SU-DHL-6 (cell line): ENCODE results near the gene C15orf62.
A peak's percentile ranks its signal among the peaks of the same experiment; 100 is the strongest.

ENCODE experiments used
- H2AFZ ChIP-seq: fragments of 200-600 bp; sonication (generic); 2 replicates; pipeline ENCODE4 v1.6.1; 2014; ENCODE audit warnings: low read depth, mild to moderate bottlenecking, moderate library complexity, mixed read lengths, antibody characterized with exemption, low read length; ENCODE audit not compliant: severe bottlenecking
- H3F3A ChIP-seq: fragments of 200-600 bp; shearing (Covaris generic); 2 replicates; pipeline ENCODE4 v1.6.0; 2016; ENCODE audit warnings: antibody characterized with exemption, mild to moderate bottlenecking; ENCODE audit not compliant: insufficient read depth
- H3K27ac ChIP-seq: fragments of 200-600 bp; sonication (generic); 2 replicates; pipeline ENCODE4 v1.5.1; 2016; ENCODE audit warnings: low read depth, mild to moderate bottlenecking, low read length, moderate library complexity, mixed read lengths
- H3K27me3 ChIP-seq: fragments of 200-600 bp; sonication (generic), shearing (Covaris generic); 2 replicates; pipeline ENCODE4 v1.6.0; 2014; ENCODE audit warnings: mild to moderate bottlenecking, low read length
- H3K36me3 ChIP-seq: fragments of 200-600 bp; sonication (generic); 2 replicates; pipeline ENCODE4 v1.6.1; 2014; ENCODE audit warnings: mild to moderate bottlenecking, low read length, mixed read lengths
- H3K4me2 ChIP-seq: fragments of 300-600, 200-600 bp; shearing (Covaris generic), sonication (generic); 2 replicates; pipeline ENCODE4 v1.6.0; 2014; ENCODE audit warnings: low read length, low read depth, mild to moderate bottlenecking; ENCODE audit not compliant: poor library complexity, severe bottlenecking
- H3K4me3 ChIP-seq: fragments of 200-600 bp; sonication (generic); 2 replicates; pipeline ENCODE4 v1.5.1; 2014; ENCODE audit warnings: antibody characterized with exemption, low read length, mild to moderate bottlenecking, mixed read lengths; ENCODE audit not compliant: insufficient read depth, poor library complexity, severe bottlenecking
- H3K79me2 ChIP-seq: fragments of 200-600 bp; sonication (generic); 2 replicates; pipeline ENCODE4 v1.6.1; 2014; ENCODE audit warnings: mild to moderate bottlenecking, low read length, moderate library complexity; ENCODE audit not compliant: insufficient read depth
- H3K9ac ChIP-seq: fragments of 200-600 bp; sonication (generic); 2 replicates; pipeline ENCODE4 v1.7.0; 2014; ENCODE audit warnings: mild to moderate bottlenecking, low read length
- H3K9me2 ChIP-seq: fragments of 200-600 bp; sonication (generic); replicated peaks from 2 replicates; pipeline ENCODE4 v1.6.1; 2014; ENCODE audit warnings: low read length; ENCODE audit not compliant: insufficient read depth
- H3K9me3 ChIP-seq: fragments of 200-600 bp; sonication (generic); 2 replicates; pipeline ENCODE4 v1.6.1; 2014; ENCODE audit warnings: low read length, mixed read lengths; ENCODE audit not compliant: insufficient read depth
- H4K20me1 ChIP-seq: fragments of 200-600 bp; sonication (generic); 2 replicates; pipeline ENCODE4 v1.6.1; 2014; ENCODE audit warnings: low read depth, mild to moderate bottlenecking, antibody characterized with exemption, low read length, moderate library complexity, mixed read lengths
- CTCF ChIP-seq: fragments of 200-600 bp; sonication (generic); IDR thresholded peaks from one replicate; pipeline ENCODE4 v1.5.1; 2017; ENCODE audit warnings: antibody characterized with exemption, mild to moderate bottlenecking, low read length, moderate library complexity; ENCODE audit not compliant: insufficient read depth, poor library complexity, severe bottlenecking
- EZH2phosphoT487 ChIP-seq: fragments of 200-600 bp; sonication (generic), shearing (Covaris generic); conservative IDR thresholded peaks from 2 replicates; pipeline ENCODE4 v1.6.1; 2018; ENCODE audit warnings: mild to moderate bottlenecking, antibody characterized with exemption, low read length, moderate library complexity, mixed read lengths

C15orf62 gene

DNA sequence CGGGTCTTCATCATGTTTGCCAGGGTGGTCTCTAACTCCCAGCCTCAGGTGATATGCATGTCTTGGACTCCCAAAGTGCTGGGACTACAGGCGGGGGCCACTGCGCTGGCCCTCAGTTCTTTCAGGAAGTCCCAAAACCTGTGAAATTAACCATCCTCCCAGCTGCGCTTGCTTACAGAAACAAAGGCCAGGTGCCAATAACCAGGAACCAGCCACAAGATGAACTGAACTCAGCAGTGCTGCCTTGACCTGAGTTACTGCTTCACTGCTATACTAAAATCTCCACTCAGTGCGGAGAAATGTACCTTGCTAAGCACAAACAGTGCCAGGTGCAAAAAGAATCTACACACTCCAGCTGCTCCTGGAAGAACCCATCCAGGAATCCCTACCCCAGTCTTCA lies 9.8 kb upstream of the C15orf62 start:
- Histone ChIP-seq H2AFZ (no peak overlapping the region), H3K9me2 (no peaks in the 10 kb centered on the region), H3K9me3 (no peaks in the 10 kb centered on the region), H3K27me3 (no peaks in the 10 kb centered on the region), H3K9ac (no peak overlapping the region), H3K4me3 (no peak overlapping the region), H3K4me2 (no peak overlapping the region), H3F3A (peaks cover 16% of the 10 kb centered on the region), H3K79me2 (no peaks in the 10 kb centered on the region), H3K27ac (no peak overlapping the region), H3K36me3 (no peaks in the 10 kb centered on the region), H4K20me1 (no peaks in the 10 kb centered on the region)
- no peak for TF ChIP-seq EZH2phosphoT487
- no peak for TF ChIP-seq CTCF

DNA sequence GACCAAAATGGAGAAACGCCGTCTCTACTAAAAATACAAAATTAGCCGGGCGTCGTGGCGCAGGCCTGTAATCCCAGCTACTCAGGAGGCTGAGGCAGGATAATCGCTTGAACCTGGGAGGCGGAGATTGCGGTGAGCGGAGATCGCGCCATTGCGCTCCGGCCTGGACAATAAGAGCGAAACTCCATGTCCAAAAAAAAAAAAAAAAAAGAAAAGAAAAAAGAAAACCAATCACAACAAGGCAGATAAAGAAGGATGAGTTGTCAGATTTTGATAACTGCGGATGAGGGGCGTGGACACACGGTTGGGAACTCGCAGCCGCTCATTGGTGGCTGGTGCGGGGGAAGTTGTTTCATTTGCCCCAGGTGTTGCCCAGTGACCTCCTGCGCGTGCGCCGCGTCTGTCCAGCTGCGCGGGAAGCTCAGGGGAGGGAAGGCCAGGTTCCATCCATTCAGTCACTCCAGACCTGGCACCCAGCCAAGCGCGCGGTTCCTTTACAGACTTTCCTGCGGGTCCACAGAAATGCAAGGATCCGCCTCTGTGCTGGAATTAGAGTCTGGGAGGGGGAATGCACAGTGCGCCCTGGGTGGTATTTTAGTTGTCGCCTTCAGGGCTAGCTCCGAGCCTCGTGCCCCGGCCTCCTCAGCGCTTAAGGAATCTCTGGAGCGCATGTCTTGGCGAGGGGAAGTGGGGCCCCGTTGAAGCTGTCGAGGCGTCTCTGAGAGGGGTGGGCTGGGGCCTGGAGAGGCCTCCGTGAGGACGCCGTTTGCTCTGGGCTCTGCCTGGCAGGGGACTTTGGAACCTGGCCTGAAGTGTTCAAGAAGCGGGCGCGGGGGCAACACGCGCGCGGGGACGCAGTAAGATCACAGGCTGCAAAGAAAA lies 6.6 kb upstream of the C15orf62 start:
- peak overlapping the region; percentile 67 for H3K4me3 ChIP-seq
- H4K20me1 ChIP-seq: no peaks in the 10 kb centered on the region
- no peaks in the 10 kb centered on the region for H3K9me3 ChIP-seq
- H3K79me2 ChIP-seq: no peaks in the 10 kb centered on the region
- peak overlapping the region; percentile 81 for H3K9ac ChIP-seq
- H3K27ac ChIP-seq: peak overlapping the region; percentile 84; the same call in 1 of the 2 replicates
- no peaks in the 10 kb centered on the region for H3K36me3 ChIP-seq
- peak overlapping the region; percentile 74 for H3K4me2 ChIP-seq
- peaks cover 30% of the 10 kb centered on the region for H3F3A ChIP-seq
- no peaks in the 10 kb centered on the region for H3K9me2 ChIP-seq
- no peak for TF ChIP-seq CTCF
- no peak for TF ChIP-seq EZH2phosphoT487
- H2AFZ ChIP-seq: peak overlapping the region; percentile 42
- H3K27me3 ChIP-seq: no peaks in the 10 kb centered on the region

GRCh38 chr15:40763801-40764628 lies 5.8 kb upstream of the C15orf62 start, which contains the start of gene GCHFR:
TSS of gene GCHFR (plus strand) at chr15:40764068. CDS start at chr15:40764181, 113 bp downstream.
- Histone ChIP-seq H3F3A (peaks cover 38% of the 10 kb centered on the region), H3K27ac (peak within 1 kb of the TSS; percentile 84), H4K20me1 (no peaks in the 10 kb centered on the region), H2AFZ (peak within 1 kb of the TSS; percentile 42), H3K36me3 (no peaks in the 10 kb centered on the region), H3K9ac (peak within 1 kb of the TSS; percentile 81), H3K4me3 (peak within 1 kb of the TSS; percentile 67), H3K27me3 (no peaks in the 10 kb centered on the region), H3K9me3 (no peaks in the 10 kb centered on the region), H3K79me2 (no peaks in the 10 kb centered on the region), H3K4me2 (peak within 1 kb of the TSS; percentile 74), H3K9me2 (no peaks in the 10 kb centered on the region)
- TF ChIP-seq EZH2phosphoT487 (no peak), CTCF (no peak)
